H1 (cell line): ENCODE data around the gene DEAF1. TPM values are rescaled to one million over a fixed set of nuclear protein-coding genes. Genes with fewer than 3 reads are reported as not detected.

Experiments used
- CTCF ChIA-PET: fragments of 300-600 bp; sonication (Branson Sonifier 250); formaldehyde crosslinking; loops from one replicate; lab custom pipeline; 2021; ENCODE audit not compliant: partially characterized antibody; lab: Charles Lee
- POLR2A ChIA-PET: fragments of 300-600 bp; sonication (Branson Sonifier 250); formaldehyde crosslinking; loops from one replicate; lab custom pipeline; 2021; ENCODE audit warnings: inconsistent platforms; ENCODE audit not compliant: partially characterized antibody; lab: Charles Lee
- DNase-seq, 2 experiments: peaks; one replicate each; pipeline versions ENCODE4 v3.0.0 to v3.0.0-alpha.2; 2010 to 2022; ENCODE audit warnings: low spot score in 2 of 2, low read depth in 1 of 2, mixed read lengths in 1 of 2
- FAIRE-seq: peaks from 2 replicates; lab custom pipeline; 2011; peaks lifted over from hg19 to GRCh38; lab: Jason Lieb, UNC
- H2AFZ ChIP-seq: 2 replicates; pipeline ENCODE4 v1.8.1; 2012; ENCODE audit warnings: low read length, inconsistent platforms
- H2AK5ac ChIP-seq: 2 replicates; pipeline ENCODE4 v1.6.1; 2013; ENCODE audit warnings: low read depth, low read length
- H2BK120ac ChIP-seq: replicated peaks from 2 replicates; pipeline ENCODE3; 2013; ENCODE audit warnings: low read depth, low read length, inconsistent platforms
- H2BK12ac ChIP-seq: 2 replicates; pipeline ENCODE4 v1.6.1; 2013; ENCODE audit warnings: low read depth, low read length
- H2BK15ac ChIP-seq: 2 replicates; pipeline ENCODE4 v1.6.1; 2013; ENCODE audit warnings: low read length
- H2BK20ac ChIP-seq: 2 replicates; pipeline ENCODE4 v1.6.1; 2013; ENCODE audit warnings: low read length
- H2BK5ac ChIP-seq: 2 replicates; pipeline ENCODE4 v1.6.1; 2013; ENCODE audit warnings: low read depth, low read length
- H3K14ac ChIP-seq: 2 replicates; pipeline ENCODE4 v1.6.1; 2013; ENCODE audit warnings: inconsistent platforms; ENCODE audit not compliant: insufficient read length
- H3K18ac ChIP-seq: 2 replicates; pipeline ENCODE4 v1.6.1; 2013; ENCODE audit warnings: low read length; ENCODE audit errors: extremely low read depth
- H3K23ac ChIP-seq: 2 replicates; pipeline ENCODE4 v1.6.1; 2013; ENCODE audit warnings: inconsistent platforms; ENCODE audit not compliant: insufficient read length
- H3K23me2 ChIP-seq: 2 replicates; pipeline ENCODE4 v1.6.1; 2013; ENCODE audit warnings: low read depth, low read length
- H3K27ac ChIP-seq: 2 replicates; pipeline ENCODE4 v1.6.1; 2011; ENCODE audit warnings: low read depth, low read length, inconsistent platforms
- H3K27me3 ChIP-seq, 4 experiments: replicated peaks in 1 of 4; 1 replicate in 1 of 4; 2 replicates in 3 of 4; pipeline versions ENCODE4 v1.6.1 to v1.8.1; 2011 to 2013; ENCODE audit warnings: low read length in 3 of 4, mild to moderate bottlenecking in 3 of 4, inconsistent platforms in 2 of 4, mixed read lengths in 2 of 4, moderate library complexity in 1 of 4; ENCODE audit not compliant: control insufficient read depth in 3 of 4, insufficient read depth in 3 of 4; ENCODE audit errors: extremely low read depth in 1 of 4
- H3K36me3 ChIP-seq, 4 experiments: 2 replicates each; pipeline versions ENCODE4 v1.6.1 to v1.8.1; 2011 to 2013; ENCODE audit warnings: mild to moderate bottlenecking in 4 of 4, low read length in 3 of 4, moderate library complexity in 2 of 4, control low read depth in 1 of 4, inconsistent platforms in 1 of 4; ENCODE audit not compliant: insufficient read depth in 4 of 4, control insufficient read depth in 2 of 4
- H3K4ac ChIP-seq: replicated peaks from 2 replicates; pipeline ENCODE3; 2013; ENCODE audit warnings: low read length, low read depth, mixed read lengths, inconsistent platforms; ENCODE audit not compliant: insufficient read length
- H3K4me1 ChIP-seq, 4 experiments: replicated peaks in 1 of 4; 1 replicate in 1 of 4; 2 replicates in 3 of 4; pipeline versions ENCODE4 v1.6.1 to v1.8.1; 2011 to 2013; ENCODE audit warnings: low read length in 3 of 4, inconsistent platforms in 2 of 4, mixed read lengths in 1 of 4; ENCODE audit not compliant: insufficient read depth in 4 of 4, control insufficient read depth in 3 of 4
- H3K4me2 ChIP-seq, 2 experiments: 2 replicates each; pipeline versions ENCODE4 v1.6.1 to v1.8.1; 2011 to 2013; ENCODE audit warnings: low read depth in 2 of 2, low read length in 2 of 2, control low read depth in 1 of 2, inconsistent platforms in 1 of 2, mild to moderate bottlenecking in 1 of 2; ENCODE audit not compliant: insufficient read depth in 1 of 2
- H3K4me3 ChIP-seq, 4 experiments: fragments of 200-600, 300-600 bp in 1 of 4; sonication (generic), shearing (Covaris generic), sonication (Bioruptor Twin) in 1 of 4; 2 replicates each; pipeline versions ENCODE4 v1.5.1 to v1.8.1; 2011 to 2016; ENCODE audit warnings: low read length in 4 of 4, low read depth in 3 of 4, control low read depth in 2 of 4, inconsistent platforms in 2 of 4, mild to moderate bottlenecking in 2 of 4, mixed read lengths in 1 of 4, moderate library complexity in 1 of 4; ENCODE audit not compliant: insufficient read depth in 2 of 4; ENCODE audit errors: extremely low read depth in 1 of 4
- H3K56ac ChIP-seq: replicated peaks from 2 replicates; pipeline ENCODE3; 2013; ENCODE audit warnings: low read depth, mild to moderate bottlenecking, mixed read lengths, low read length, inconsistent platforms; ENCODE audit not compliant: insufficient read length
- H3K79me1 ChIP-seq: 2 replicates; pipeline ENCODE4 v1.6.1; 2013; ENCODE audit warnings: low read depth, low read length, control low read depth
- H3K79me2 ChIP-seq, 2 experiments: 2 replicates each; pipeline versions ENCODE4 v1.6.1 to v1.8.1; 2012 to 2013; ENCODE audit warnings: low read length in 2 of 2, mild to moderate bottlenecking in 2 of 2, inconsistent platforms in 1 of 2; ENCODE audit not compliant: insufficient read depth in 2 of 2, control insufficient read depth in 1 of 2
- H3K9ac ChIP-seq, 4 experiments: replicated peaks in 1 of 4; 1 replicate in 1 of 4; 2 replicates in 3 of 4; pipeline versions ENCODE4 v1.6.1 to v1.8.1; 2011 to 2013; ENCODE audit warnings: low read depth in 3 of 4, low read length in 3 of 4, control low read depth in 2 of 4, mild to moderate bottlenecking in 2 of 4, moderate library complexity in 2 of 4, inconsistent platforms in 1 of 4; ENCODE audit errors: extremely low read depth in 1 of 4
- H3K9me3 ChIP-seq, 2 experiments: 2 replicates each; pipeline versions ENCODE4 v1.6.1 to v1.8.1; 2012 to 2013; ENCODE audit warnings: mild to moderate bottlenecking in 2 of 2, moderate library complexity in 2 of 2, control low read depth in 1 of 2, inconsistent platforms in 1 of 2, low read depth in 1 of 2, low read length in 1 of 2, mixed read lengths in 1 of 2; ENCODE audit not compliant: insufficient read depth in 2 of 2
- H4K20me1 ChIP-seq, 2 experiments: replicated peaks in 1 of 2; 2 replicates each; pipeline versions ENCODE3 to v1.8.1; 2011 to 2013; ENCODE audit warnings: inconsistent platforms in 2 of 2, low read length in 2 of 2, mild to moderate bottlenecking in 1 of 2; ENCODE audit not compliant: insufficient read depth in 2 of 2, control insufficient read depth in 1 of 2
- H4K5ac ChIP-seq: 2 replicates; pipeline ENCODE4 v1.6.1; 2013; ENCODE audit warnings: low read length, low read depth, mixed read lengths, inconsistent platforms; ENCODE audit not compliant: insufficient read length
- H4K8ac ChIP-seq: 2 replicates; pipeline ENCODE4 v1.8.0; 2013; ENCODE audit warnings: mild to moderate bottlenecking, moderate library complexity, low read length, inconsistent platforms; ENCODE audit not compliant: insufficient read depth; ENCODE audit errors: extremely low read depth
- H4K91ac ChIP-seq: replicated peaks from 2 replicates; pipeline ENCODE3; 2013; ENCODE audit warnings: low read length, mixed read lengths, inconsistent platforms; ENCODE audit not compliant: insufficient read length
- ASH2L ChIP-seq: fragments of 200-600, 300-600 bp; sonication (generic); IDR thresholded peaks from one replicate; pipeline ENCODE4 v1.7.1; 2017; ENCODE audit warnings: low read length
- EGR1 ChIP-seq: IDR thresholded peaks from 2 replicates; pipeline ENCODE4 v1.6.1; 2011; ENCODE audit warnings: low read depth, low read length, borderline replicate concordance
- JUN ChIP-seq: IDR thresholded peaks from 2 replicates; pipeline ENCODE4 v1.6.1; 2011; ENCODE audit warnings: low read depth, mild to moderate bottlenecking, improper control_type of control experiment, low read length
- KDM4A ChIP-seq: IDR thresholded peaks from one replicate; pipeline ENCODE4 v1.7.1; 2012; ENCODE audit warnings: low read depth, mild to moderate bottlenecking, moderate library complexity, low read length, inconsistent platforms; ENCODE audit not compliant: severe bottlenecking
- KDM5A ChIP-seq: fragments of 200-600 bp; IDR thresholded peaks from 2 replicates; pipeline ENCODE4 v1.7.1; 2012; ENCODE audit warnings: mild to moderate bottlenecking, low read length, inconsistent platforms, mixed read lengths
- PHF8 ChIP-seq: fragments of 200-600 bp; sonication (generic); conservative IDR thresholded peaks from 2 replicates; pipeline ENCODE4 v1.7.1; 2012; ENCODE audit warnings: low read depth, mild to moderate bottlenecking, inconsistent platforms, low read length, moderate library complexity
- POLR2A ChIP-seq, 2 experiments: IDR thresholded peaks; 1 replicate in 1 of 2; 2 replicates in 1 of 2; pipeline ENCODE4 v1.6.1; 2011; ENCODE audit warnings: low read depth in 2 of 2, low read length in 2 of 2, mild to moderate bottlenecking in 2 of 2; ENCODE audit errors: control extremely low read depth in 1 of 2
- POU5F1 ChIP-seq: IDR thresholded peaks from 2 replicates; pipeline ENCODE4 v1.6.1; 2011; ENCODE audit warnings: low read depth, mild to moderate bottlenecking, low read length, moderate library complexity
- SAP30 ChIP-seq: fragments of 300-600 bp; sonication (generic); IDR thresholded peaks from 2 replicates; pipeline ENCODE4 v1.7.1; 2012; ENCODE audit warnings: low read length, moderate library complexity, mild to moderate bottlenecking, inconsistent platforms; ENCODE audit not compliant: insufficient read depth, insufficient replicate concordance
- SIX5 ChIP-seq: IDR thresholded peaks from 2 replicates; pipeline ENCODE4 v1.6.1; 2011; ENCODE audit warnings: mild to moderate bottlenecking, low read depth, low read length
- SP2 ChIP-seq: IDR thresholded peaks from 2 replicates; pipeline ENCODE4 v1.6.1; 2012; ENCODE audit warnings: mild to moderate bottlenecking, low read length, inconsistent platforms
- SRF ChIP-seq: IDR thresholded peaks from 2 replicates; pipeline ENCODE4 v1.6.1; 2011; ENCODE audit warnings: mild to moderate bottlenecking, low read depth, low read length, moderate library complexity
- TAF1 ChIP-seq: IDR thresholded peaks from 2 replicates; pipeline ENCODE4 v1.6.1; 2011; ENCODE audit warnings: mild to moderate bottlenecking, low read depth, low read length
- TAF7 ChIP-seq: optimal IDR thresholded peaks from 2 replicates; pipeline ENCODE3; 2011; ENCODE audit warnings: low read depth, mild to moderate bottlenecking, inconsistent platforms, low read length, moderate library complexity, borderline replicate concordance
- WGBS, 2 experiments: shearing (Covaris generic) in 1 of 2; methylation state at CpG; one replicate each; pipeline versions ENCODE4 v1.1.6 to v1.1.7; 2013 to 2015; ENCODE audit warnings: low lambda C conversion rate in 2 of 2, mixed read lengths in 2 of 2, inconsistent platforms in 1 of 2, low coverage in 1 of 2, missing lambda C conversion rate in 1 of 2; ENCODE audit not compliant: insufficient replicate concordance in 2 of 2, insufficient coverage in 1 of 2, insufficient read length in 1 of 2; ENCODE audit errors: extremely low coverage in 1 of 2, missing lambda C conversion rate in 1 of 2; 5-methylcytosine and 5-hydroxymethylcytosine counted together
- polyA plus RNA-seq, 7 experiments: library from polyadenylated mRNA; depleted of rRNA in 3 of 7; stranded (reverse) in 5 of 7; unstranded in 2 of 7; fragments of >200 nt in 5 of 7; fragments of 200-250 nt in 2 of 7; gene quantifications; 1 replicate in 5 of 7; 2 replicates in 1 of 7; 4 replicates in 1 of 7; pipeline versions ENCODE4 v1.2.1 to v1.2.3, GENCODE V29; 2011 to 2013; ENCODE audit warnings: missing spikeins in 2 of 7, mixed read lengths in 2 of 7
- total RNA-seq: library from RNA; stranded (reverse); fragmentation: NEBNext Ultra II Directional; extraction: Animal tissue kit (Norgen Biotek cat#: 25700); gene quantifications from 2 replicates; pipeline ENCODE4 v1.2.1, GENCODE V29; 2021

DEAF1 gene
- total and polyA plus RNA-seq, 2 of the 8 experiments (the other 6 are each of a cell fraction or from before 2014, with no cell fraction given): 47.3 to 58.4 TPM

GRCh38 chr11:701741-702461 is 6.9 kb upstream of the DEAF1 start:
- no peak overlapping the region for H3K4me2 ChIP-seq
- CTCF ChIA-PET: interaction anchor here (0.7 to 1.3 kb wide), 7 partner anchors 18 to 147 kb away, joined by 3 to 4 read pairs (median 3); no protein-coding TSS in a partner anchor
- POLR2A ChIA-PET: interaction anchor here (1.0 to 2.0 kb wide), 3 partner anchors 18 to 47 kb away, joined by 3 to 5 read pairs (median 4); no protein-coding TSS in a partner anchor
- TF ChIP-seq KDM4A: no peak
- TF ChIP-seq POU5F1: no peak
- no peak for TF ChIP-seq POLR2A (IDR thresholded peaks at IDR 0.05; ENCODE audit: control extremely low read depth in 1 of 2, low read depth in 2 of 2, low read length in 2 of 2)
- TF ChIP-seq KDM5A: no peak
- TF ChIP-seq SIX5: no peak
- TF ChIP-seq JUN: no peak
- TF ChIP-seq EGR1: no peak
- TF ChIP-seq SAP30: no peak
- TF ChIP-seq TAF7: no peak
- no peak for TF ChIP-seq SRF
- TF ChIP-seq SP2: no peak
- no peak for TF ChIP-seq TAF1
- TF ChIP-seq PHF8: no peak
- no peak for TF ChIP-seq ASH2L

More at GRCh38 chr11:701741-702461, 6.9 kb upstream of the DEAF1 start:
- Histone ChIP-seq H3K79me1 (no peaks in the 10 kb centered on the region), H3K79me2 (no peaks in the 10 kb centered on the region), H2AFZ (no peak overlapping the region), H3K4me1 (peaks cover 0 to 23% (median 20%) of the 10 kb centered on the region in 4 experiments; a peak in 6 of 7 replicates), H3K23me2 (peaks cover 8% of the 10 kb centered on the region; the same call in 1 of the 2 replicates), H4K5ac (no peak overlapping the region), H4K8ac (no peak overlapping the region), H3K18ac (no peak overlapping the region), H3K23ac (no peak overlapping the region), H4K91ac (no peak overlapping the region), H3K9ac (no peak overlapping the region; a peak in 1 of 7 replicates), H2BK12ac (0 out of 2 replicates have a peak overlapping the region, but pooled peaks have one; percentile 3), H3K14ac (no peak overlapping the region), H2BK15ac (no peak overlapping the region), H3K36me3 (no peaks in the 10 kb centered on the region), H3K56ac (no peak overlapping the region), H2BK120ac (no peak overlapping the region), H3K27ac (no peak overlapping the region), H2AK5ac (no peak overlapping the region), H3K27me3 (no peaks in the 10 kb centered on the region), H3K4me3 (no peak overlapping the region), H2BK20ac (no peak overlapping the region), H3K4ac (no peak overlapping the region), H2BK5ac (no peak overlapping the region), H4K20me1 (peaks cover 1 to 4% of the 10 kb centered on the region in 2 experiments), H3K9me3 (no peaks in the 10 kb centered on the region)
- DNase-seq (no peak), FAIRE-seq (no peak)
- WGBS, 2 experiments: 96% methylated on average over 21 of the region's 22 CpGs; no CpG with 5 or more reads in 1 of the 2 experiments
